GM19438 (cell line): ENCODE measurements around the gene TTC21B.
"Not testable (repeated sequence)": the region's sequence is repeated elsewhere in the genome, so short reads cannot be mapped to it uniquely, and the experiment has no call there.

ENCODE experiments used
- ATAC-seq: cut with Tn5 transposase; IDR thresholded peaks from one replicate; pipeline ENCODE4 v1.9.1; 2021; ENCODE audit warnings: low read depth; ENCODE audit not compliant: unreplicated experiment

TTC21B gene

GRCh38 chr2:165953655-165954606 is at the start of gene TTC21B:
Gene TTC21B (minus strand): TSS chr2:165953776. CDS start chr2:165953705, 71 bp downstream.
- peak; percentile 95 for ATAC-seq

- ATAC-seq, result no peak
Observed at GRCh38 chr2:166000401-166000800, 46.8 kb upstream of the TTC21B start.

- ATAC-seq, result no peak
Observed at GRCh38 chr2:165990846-165991245, 37.3 kb upstream of the TTC21B start.

- ATAC-seq, result no peak
Observed at GRCh38 chr2:165989851-165990250, 36.3 kb upstream of the TTC21B start.

GRCh38 chr2:165985120-165985519 is 31.5 kb upstream of the TTC21B start:
- no peak for ATAC-seq

- not testable (repeated sequence) for ATAC-seq
Observed at GRCh38 chr2:165972161-165972560, 18.6 kb upstream of the TTC21B start.

GRCh38 chr2:165970663-165971062 is 17.1 kb upstream of the TTC21B start:
- no peak for ATAC-seq

- no peak for ATAC-seq
Observed at GRCh38 chr2:165969227-165969626, 15.7 kb upstream of the TTC21B start.

GRCh38 chr2:165967746-165968145 is 14.2 kb upstream of the TTC21B start:
- no peak for ATAC-seq

- no peak for ATAC-seq
Observed at GRCh38 chr2:165961818-165962217, 8.2 kb upstream of the TTC21B start.

GRCh38 chr2:165959371-165959770 is 5.8 kb upstream of the TTC21B start:
- no peak for ATAC-seq

- ATAC-seq, result no peak
Observed at GRCh38 chr2:165958313-165958960, 4.9 kb upstream of the TTC21B start.

GRCh38 chr2:165957030-165957675 is 3.6 kb upstream of the TTC21B start:
- ATAC-seq, result no peak

- ATAC-seq, result peak; percentile 41
Observed at GRCh38 chr2:165953306-165953654, 296 bp downstream of the TTC21B start.

GRCh38 chr2:165952741-165953211 is 800 bp downstream of the TTC21B start:
- no peak for ATAC-seq

GRCh38 chr2:165952085-165952484 is 1.5 kb downstream of the TTC21B start:
- ATAC-seq, result no peak

- no peak for ATAC-seq
Observed at GRCh38 chr2:165950438-165950837, 3.1 kb downstream of the TTC21B start.

GRCh38 chr2:165941827-165942226 is 11.7 kb downstream of the TTC21B start:
- ATAC-seq, result no peak

GRCh38 chr2:165938237-165938636 is 15.3 kb downstream of the TTC21B start:
- no peak for ATAC-seq

- ATAC-seq, result no peak
Observed at GRCh38 chr2:165933211-165933910, 20.2 kb downstream of the TTC21B start.

GRCh38 chr2:165927774-165928173 is 25.8 kb downstream of the TTC21B start:
- ATAC-seq, result no peak
